Osteoblast (primary cell): ENCODE data around the gene SDCBP2. TPM values are rescaled to one million over a fixed set of nuclear protein-coding genes. Genes with fewer than 3 reads are reported as not detected.

Experiments
- DNase-seq: peaks from one replicate; pipeline ENCODE4 v3.0.0; 2011; ENCODE audit warnings: low spot score, mixed read lengths; ENCODE audit not compliant: insufficient read length; ENCODE audit errors: missing footprints
- H2AFZ ChIP-seq: 2 replicates; pipeline ENCODE4 v1.6.0; 2011; ENCODE audit warnings: mild to moderate bottlenecking, low read length
- H3K27ac ChIP-seq: 2 replicates; pipeline ENCODE4 v1.5.1; 2011; ENCODE audit warnings: mild to moderate bottlenecking, low read depth, low read length, moderate library complexity
- H3K27me3 ChIP-seq: 2 replicates; pipeline ENCODE4 v1.6.0; 2012; ENCODE audit warnings: mild to moderate bottlenecking, control low read depth, inconsistent platforms, low read length, moderate library complexity; ENCODE audit not compliant: insufficient read depth
- H3K36me3 ChIP-seq: 2 replicates; pipeline ENCODE4 v1.5.1; 2011; ENCODE audit warnings: mild to moderate bottlenecking, low read length, control low read depth, moderate library complexity; ENCODE audit not compliant: insufficient read depth
- H3K4me1 ChIP-seq: 2 replicates; pipeline ENCODE4 v1.5.1; 2011; ENCODE audit warnings: mild to moderate bottlenecking, low read length, control low read depth, moderate library complexity; ENCODE audit not compliant: insufficient read depth
- H3K4me2 ChIP-seq: 2 replicates; pipeline ENCODE4 v1.6.0; 2011; ENCODE audit warnings: mild to moderate bottlenecking, low read length; ENCODE audit not compliant: insufficient read depth
- H3K4me3 ChIP-seq: fragments of 200-600 bp; sonication (generic); 3 replicates; pipeline ENCODE4 v1.5.1; 2012; ENCODE audit warnings: mild to moderate bottlenecking, low read length, inconsistent platforms; ENCODE audit not compliant: insufficient read depth
- H3K79me2 ChIP-seq: 2 replicates; pipeline ENCODE4 v1.6.0; 2012; ENCODE audit warnings: mild to moderate bottlenecking, low read length, control low read depth, inconsistent platforms; ENCODE audit not compliant: insufficient read depth
- H3K9me3 ChIP-seq: 2 replicates; pipeline ENCODE4 v1.5.1; 2011; ENCODE audit warnings: low read depth, low read length, control low read depth
- H4K20me1 ChIP-seq: 2 replicates; pipeline ENCODE4 v1.6.0; 2012; ENCODE audit warnings: mild to moderate bottlenecking, low read length, control low read depth; ENCODE audit not compliant: insufficient read depth
- total RNA-seq: library from RNA; depleted of rRNA; stranded (reverse); fragments of >200 nt; gene quantifications from 2 replicates; pipeline ENCODE4 v1.2.3, GENCODE V29; 2012
- TF ChIP-seq, protein P1 (sequence below): IDR thresholded peaks from 2 replicates; pipeline ENCODE4 v1.5.1; 2011; ENCODE audit warnings: mild to moderate bottlenecking, low read depth, low read length, moderate library complexity; ENCODE audit errors: extremely low read depth

The SDCBP2 gene
- total RNA-seq, 1 donor: 2.2 TPM

GRCh38 chr20:1295276-1295930 is 33.5 kb downstream of the SDCBP2 start:
- Histone ChIP-seq H4K20me1 (peaks cover 21% of the 10 kb centered on the region), H3K4me2 (no peak overlapping the region), H2AFZ (no peak overlapping the region), H3K27ac (no peak overlapping the region), H3K4me1 (peaks cover under 1% of the 10 kb centered on the region), H3K27me3 (no peaks in the 10 kb centered on the region), H3K4me3 (no peak overlapping the region), H3K9me3 (no peaks in the 10 kb centered on the region), H3K36me3 (no peaks in the 10 kb centered on the region), H3K79me2 (no peaks in the 10 kb centered on the region)
- TF ChIP-seq, protein P1, sequence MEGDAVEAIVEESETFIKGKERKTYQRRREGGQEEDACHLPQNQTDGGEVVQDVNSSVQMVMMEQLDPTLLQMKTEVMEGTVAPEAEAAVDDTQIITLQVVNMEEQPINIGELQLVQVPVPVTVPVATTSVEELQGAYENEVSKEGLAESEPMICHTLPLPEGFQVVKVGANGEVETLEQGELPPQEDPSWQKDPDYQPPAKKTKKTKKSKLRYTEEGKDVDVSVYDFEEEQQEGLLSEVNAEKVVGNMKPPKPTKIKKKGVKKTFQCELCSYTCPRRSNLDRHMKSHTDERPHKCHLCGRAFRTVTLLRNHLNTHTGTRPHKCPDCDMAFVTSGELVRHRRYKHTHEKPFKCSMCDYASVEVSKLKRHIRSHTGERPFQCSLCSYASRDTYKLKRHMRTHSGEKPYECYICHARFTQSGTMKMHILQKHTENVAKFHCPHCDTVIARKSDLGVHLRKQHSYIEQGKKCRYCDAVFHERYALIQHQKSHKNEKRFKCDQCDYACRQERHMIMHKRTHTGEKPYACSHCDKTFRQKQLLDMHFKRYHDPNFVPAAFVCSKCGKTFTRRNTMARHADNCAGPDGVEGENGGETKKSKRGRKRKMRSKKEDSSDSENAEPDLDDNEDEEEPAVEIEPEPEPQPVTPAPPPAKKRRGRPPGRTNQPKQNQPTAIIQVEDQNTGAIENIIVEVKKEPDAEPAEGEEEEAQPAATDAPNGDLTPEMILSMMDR: no peak
- DNase-seq: no peak

DNA sequence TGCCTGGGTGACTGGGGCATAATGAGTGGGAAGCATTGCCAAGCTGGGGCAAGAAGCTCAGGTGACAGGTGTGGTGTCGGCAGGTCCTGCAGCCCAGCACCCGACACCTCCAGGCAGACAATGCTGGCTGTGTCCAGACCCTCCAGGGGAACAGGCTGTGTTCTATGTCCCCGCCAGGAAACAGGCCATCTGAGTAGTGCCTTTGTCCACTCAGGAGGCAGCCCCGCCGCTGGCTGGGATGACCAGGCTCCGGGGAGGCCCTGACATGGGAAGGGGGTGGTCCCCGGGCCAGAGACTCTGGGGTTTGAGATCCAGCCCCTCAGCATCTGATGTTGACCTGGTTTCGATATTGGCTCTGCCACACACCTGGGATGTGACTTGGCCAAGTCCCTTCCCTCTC is 34.4 kb downstream of the SDCBP2 start:
- no peak for DNase-seq
- TF ChIP-seq, protein P1: no peak

GRCh38 chr20:1293641-1294379 is 35.1 kb downstream of the SDCBP2 start:
- TF ChIP-seq, protein P1: no peak
- Histone ChIP-seq H4K20me1 (peaks cover 24% of the 10 kb centered on the region), H2AFZ (no peak overlapping the region), H3K27me3 (no peaks in the 10 kb centered on the region), H3K9me3 (no peaks in the 10 kb centered on the region), H3K27ac (no peak overlapping the region), H3K4me3 (no peak overlapping the region), H3K79me2 (no peaks in the 10 kb centered on the region), H3K36me3 (no peaks in the 10 kb centered on the region), H3K4me1 (no peaks in the 10 kb centered on the region), H3K4me2 (no peak overlapping the region)
- no peak for DNase-seq

More for the DNA sequence above, 34.4 kb downstream of the SDCBP2 start:
- Histone ChIP-seq H2AFZ (no peak overlapping the region), H3K27me3 (no peaks in the 10 kb centered on the region), H3K4me2 (no peak overlapping the region), H3K79me2 (no peaks in the 10 kb centered on the region), H3K27ac (no peak overlapping the region), H4K20me1 (peaks cover 24% of the 10 kb centered on the region), H3K4me3 (no peak overlapping the region), H3K9me3 (no peaks in the 10 kb centered on the region), H3K4me1 (no peaks in the 10 kb centered on the region), H3K36me3 (no peaks in the 10 kb centered on the region)

DNA sequence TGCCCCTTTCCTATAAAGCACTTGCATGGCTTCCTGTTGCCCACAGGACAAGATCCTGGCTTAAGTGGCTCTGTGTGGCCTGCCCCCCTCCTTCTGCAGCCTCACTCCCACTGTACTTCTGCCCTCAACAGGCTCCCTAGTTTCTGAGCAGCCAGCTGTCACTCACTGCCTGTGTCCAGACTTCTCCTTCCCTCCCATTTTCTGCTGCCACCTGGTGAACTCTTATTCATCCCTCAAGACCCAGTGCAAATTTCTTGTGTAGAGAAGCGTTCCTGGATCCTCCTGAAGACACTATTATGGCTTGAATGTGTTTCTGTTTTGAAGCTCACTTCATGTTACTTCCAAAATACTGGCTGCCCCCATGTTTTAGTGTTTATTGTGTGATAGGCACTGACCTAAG is 36.3 kb downstream of the SDCBP2 start:
- H3K4me2 ChIP-seq: no peak overlapping the region
- no peaks in the 10 kb centered on the region for H3K4me1 ChIP-seq
- peaks cover 25% of the 10 kb centered on the region for H4K20me1 ChIP-seq
- no peak overlapping the region for H3K4me3 ChIP-seq
- DNase-seq: no peak
- H2AFZ ChIP-seq: no peak overlapping the region
- TF ChIP-seq, protein P1: no peak
- H3K79me2 ChIP-seq: no peaks in the 10 kb centered on the region
- H3K27me3 ChIP-seq: no peaks in the 10 kb centered on the region
- no peaks in the 10 kb centered on the region for H3K9me3 ChIP-seq
- H3K36me3 ChIP-seq: no peaks in the 10 kb centered on the region
- no peak overlapping the region for H3K27ac ChIP-seq
